NCI-H1436 treated with DMSO at 0.1 percent for 48 hours (cell line): ENCODE data around the gene TSSK3.

ENCODE experiments used
- DNase-seq: peaks from one replicate; lab custom pipeline; 2025; lab: John Stamatoyannopoulos, UW

TSSK3 gene

GRCh38 chr1:32362474-32363313 lies at the start of gene TSSK3, which contains the start of gene FAM229A:
TSS of gene TSSK3 (plus strand) at chr1:32362539. CDS start at chr1:32362702, 163 bp downstream.
TSS of gene FAM229A (minus strand) at chr1:32362485. CDS start at chr1:32362091, 394 bp downstream.
- DNase-seq = no peak

DNA sequence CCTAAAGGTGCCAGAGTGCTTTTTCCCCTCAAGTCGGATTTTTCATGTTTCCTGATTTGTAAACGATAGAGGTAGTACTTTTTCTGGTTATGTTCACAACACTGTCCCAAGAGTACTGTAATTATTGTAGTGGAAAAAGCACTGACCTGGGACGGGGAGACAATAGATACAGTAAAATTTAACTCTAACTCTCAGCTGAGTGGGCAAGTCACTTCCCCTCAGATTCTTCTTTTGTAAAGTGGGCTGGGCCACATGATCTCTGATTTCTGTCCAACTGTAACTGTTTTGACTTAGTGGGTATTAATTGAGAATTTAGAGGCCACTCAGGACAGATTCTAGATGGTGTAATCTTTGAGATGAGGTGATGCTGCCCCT lies 45.4 kb upstream of the TSSK3 start:
- no peak for DNase-seq

DNA sequence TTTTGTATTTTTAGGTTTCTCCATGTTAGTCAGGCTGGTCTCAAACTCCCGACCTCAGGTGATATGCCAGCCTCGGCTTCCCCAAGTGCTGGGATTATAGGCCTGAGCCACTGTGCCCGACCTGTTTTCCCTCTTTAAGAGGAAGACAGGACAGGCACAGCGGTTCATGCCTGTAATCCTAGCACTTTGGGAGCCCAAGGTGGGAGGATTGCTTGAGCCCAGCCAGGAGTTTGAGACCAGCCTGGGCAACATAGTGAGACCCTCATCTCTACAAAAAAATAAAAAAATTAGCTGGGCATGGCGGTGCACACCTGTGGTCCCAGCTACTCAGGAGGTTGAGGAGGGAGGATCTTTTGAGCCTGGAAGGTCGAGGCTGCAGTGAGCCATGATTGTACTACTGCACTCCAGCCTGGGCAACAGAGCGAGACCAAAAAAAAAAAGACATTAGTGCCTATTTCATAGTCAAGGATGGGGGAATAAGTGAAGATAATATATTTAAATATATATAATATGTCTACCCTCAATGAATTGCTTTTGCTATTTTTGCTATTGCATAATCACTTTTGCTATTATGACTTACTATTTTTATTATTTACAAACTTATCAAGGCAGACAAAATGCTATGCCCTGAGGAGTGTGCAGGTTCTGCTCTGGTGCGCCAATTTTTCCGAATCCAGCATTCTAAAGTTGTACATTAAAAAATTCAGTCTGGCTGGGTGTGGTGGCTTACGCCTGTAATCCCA lies 44.0 kb upstream of the TSSK3 start:
- DNase-seq = no peak

DNA sequence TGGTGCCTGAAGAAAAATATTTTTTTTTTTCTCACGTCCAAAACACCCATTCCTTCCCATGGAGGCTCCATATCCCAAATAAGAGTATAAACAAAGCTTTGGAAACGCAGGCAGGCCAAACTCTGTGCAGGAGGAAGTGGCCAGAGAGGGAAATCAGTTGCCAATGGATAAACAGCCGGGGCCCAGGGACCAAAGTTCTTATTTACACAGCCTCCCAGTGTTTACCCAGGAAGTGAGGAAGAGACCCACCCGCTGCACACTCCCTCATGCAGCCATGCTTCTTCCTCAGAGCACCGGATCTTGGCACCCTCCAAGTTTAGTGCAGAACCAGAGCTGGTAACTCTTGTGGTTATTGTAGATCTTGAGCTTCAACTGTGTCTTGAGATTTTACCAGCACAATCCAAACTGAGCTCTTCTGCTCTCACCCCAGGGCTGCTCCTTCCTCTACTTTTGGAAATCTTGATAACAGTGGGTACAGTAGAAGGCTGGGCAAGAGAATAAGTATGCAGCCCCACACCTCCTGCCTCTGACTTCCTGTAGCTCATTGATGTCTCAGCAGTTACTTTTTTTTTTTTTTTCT lies 40.5 kb upstream of the TSSK3 start:
- DNase-seq = no peak

GRCh38 chr1:32327204-32327603 lies 35.1 kb upstream of the TSSK3 start:
- DNase-seq = no peak

- DNase-seq = no peak
Measured at GRCh38 chr1:32329931-32330466, 32.3 kb upstream of the TSSK3 start.

GRCh38 chr1:32330558-32331151 lies 31.7 kb upstream of the TSSK3 start:
- no peak for DNase-seq

DNA sequence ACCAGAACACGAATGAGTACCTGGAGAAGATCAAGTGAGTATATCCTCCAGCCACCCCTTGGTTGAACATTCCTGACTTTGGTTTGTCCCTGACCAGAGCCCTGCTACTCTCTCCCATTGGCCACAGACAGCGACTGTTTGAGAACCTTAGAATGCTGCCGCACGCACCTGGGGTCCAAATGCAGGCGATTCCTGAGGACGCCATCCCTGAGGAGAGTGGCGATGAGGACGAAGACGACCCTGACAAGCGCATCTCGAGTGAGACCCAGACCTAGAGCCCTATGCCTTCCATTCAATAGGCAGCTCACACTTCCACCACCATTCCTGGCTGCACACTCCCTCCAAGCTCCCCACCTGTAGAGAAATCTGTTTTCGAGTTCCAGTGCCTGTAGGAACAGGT lies 30.8 kb upstream of the TSSK3 start:
- DNase-seq = no peak

DNA sequence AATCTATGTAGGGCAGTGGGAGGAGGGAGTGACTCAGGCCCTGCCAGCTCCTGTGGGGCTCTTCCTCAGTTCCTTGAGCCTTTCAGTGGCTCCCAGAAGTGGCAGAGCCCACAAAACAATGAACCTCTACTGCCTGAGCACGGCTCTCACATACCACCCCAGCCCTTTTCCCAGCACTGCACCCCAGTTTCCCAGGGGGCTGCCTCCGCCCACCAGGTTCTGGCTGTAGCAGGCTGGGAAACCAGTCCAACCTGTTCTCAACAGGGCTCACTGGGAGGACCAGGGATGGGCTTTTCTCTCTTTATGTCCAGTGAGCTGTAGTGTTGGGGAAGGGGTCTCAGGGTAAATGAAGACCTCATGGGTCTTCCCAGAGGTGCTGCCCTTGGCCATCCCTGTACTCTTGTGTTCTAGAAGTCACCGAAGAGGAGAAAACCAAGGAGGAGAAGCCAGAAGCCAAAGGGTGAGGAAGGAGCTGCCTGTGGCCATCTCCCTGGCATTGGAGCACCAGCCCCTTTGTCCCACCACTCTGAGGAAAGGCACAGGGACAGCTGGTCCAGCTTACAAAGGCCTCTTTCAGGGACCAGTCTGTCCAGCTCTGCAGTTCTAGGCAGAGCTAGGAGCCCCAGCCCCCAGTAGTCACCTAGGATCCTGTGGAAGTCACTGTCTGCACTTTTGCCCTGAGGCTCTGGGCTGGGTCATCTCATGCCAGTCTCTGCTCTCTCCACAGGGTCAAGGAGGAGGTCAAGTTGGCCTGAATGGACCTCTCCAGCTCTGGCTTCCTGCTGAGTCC lies 29.9 kb upstream of the TSSK3 start:
- no peak for DNase-seq

- no peak for DNase-seq
Measured at GRCh38 chr1:32333251-32333963, 28.9 kb upstream of the TSSK3 start.

- no peak for DNase-seq
Measured at GRCh38 chr1:32334274-32334861, 28.0 kb upstream of the TSSK3 start.

DNA sequence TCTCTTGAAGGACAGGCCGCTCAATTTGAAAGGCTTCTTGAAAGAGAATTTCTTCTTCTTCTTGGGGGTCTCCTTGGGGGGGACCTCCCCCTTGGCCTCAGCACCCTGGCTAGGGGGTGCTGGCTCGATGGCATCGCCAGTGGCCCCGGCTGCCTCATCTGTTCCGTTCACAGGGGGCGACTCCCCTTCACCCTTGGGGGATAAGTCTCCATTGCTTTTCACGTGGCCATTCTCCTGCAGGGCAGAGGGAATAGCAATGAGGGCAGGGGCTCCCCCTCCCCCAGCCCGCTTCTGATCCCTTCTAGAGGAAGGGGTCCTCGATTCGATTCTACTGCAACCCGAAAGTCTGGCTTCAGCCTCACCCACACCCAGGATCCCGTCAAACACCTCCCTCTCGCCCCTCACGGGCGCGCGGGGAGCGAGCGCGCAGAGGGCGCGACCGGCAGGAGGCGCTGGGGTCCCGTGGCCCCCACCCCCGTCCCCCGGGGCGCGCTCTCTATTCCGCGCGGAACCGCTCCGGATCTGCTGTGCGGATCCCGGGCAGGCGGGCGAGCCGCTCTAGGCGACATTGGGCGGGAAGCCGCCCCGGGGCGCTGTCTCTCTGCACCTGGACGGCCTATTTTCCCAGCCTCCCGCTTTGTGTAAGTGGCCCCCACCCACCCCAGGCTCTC lies 27.3 kb upstream of the TSSK3 start:
- no peak for DNase-seq

GRCh38 chr1:32335535-32335789 lies 26.9 kb upstream of the TSSK3 start:
- no peak for DNase-seq

- DNase-seq = no peak
Measured at GRCh38 chr1:32335790-32336590, 26.3 kb upstream of the TSSK3 start, which contains the start of gene MARCKSL1. TSS of gene MARCKSL1 (minus strand) at chr1:32336233. CDS start at chr1:32336033, 200 bp downstream.

- no peak for DNase-seq
Measured at GRCh38 chr1:32336591-32336932, 25.8 kb upstream of the TSSK3 start.

GRCh38 chr1:32336963-32337675 lies 25.2 kb upstream of the TSSK3 start:
- DNase-seq = no peak

GRCh38 chr1:32337855-32338636 lies 24.3 kb upstream of the TSSK3 start:
- DNase-seq = no peak

DNA sequence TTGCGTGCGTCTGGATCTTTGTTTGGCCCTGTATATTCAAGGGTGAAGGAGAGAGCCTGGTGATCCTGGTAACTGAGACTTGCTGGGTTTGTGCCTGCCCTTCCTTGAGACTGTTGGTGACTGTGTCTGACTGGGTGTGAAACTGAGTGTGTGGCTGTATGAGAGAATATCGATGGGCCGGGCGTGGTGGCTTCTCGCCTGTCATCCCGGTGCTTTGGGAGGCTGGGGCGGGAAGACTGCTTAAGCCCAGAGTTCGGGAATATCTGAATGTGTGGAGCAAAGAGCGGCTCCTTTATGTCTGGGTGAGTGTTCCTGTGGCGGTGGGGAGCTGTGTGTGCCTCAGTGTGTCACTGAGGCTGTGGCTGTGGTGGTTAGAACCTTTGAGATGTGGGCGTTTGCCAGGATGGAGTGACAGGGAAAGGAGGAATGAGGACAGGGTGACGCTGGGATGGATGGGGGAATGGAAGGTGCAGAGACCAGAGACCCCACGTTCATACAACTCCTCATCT lies 23.6 kb upstream of the TSSK3 start:
- no peak for DNase-seq
